ENCODE measurements around the gene NKAIN2. TPM values are rescaled to one million over a fixed set of nuclear protein-coding genes. Genes with fewer than 3 reads are reported as not detected.

NKAIN2 gene
- total RNA-seq, 2 donors from 2014 or later: 0.31 to 2.3 TPM

- no peaks in the 10 kb centered on the region for H3K4me1 ChIP-seq
- no peak overlapping the region for H3K4me3 ChIP-seq
- no peaks in the 10 kb centered on the region for H3K27me3 ChIP-seq
- H3K9me3 ChIP-seq: no peaks in the 10 kb centered on the region
- no peaks in the 10 kb centered on the region for H3K36me3 ChIP-seq
- no peak for DNase-seq (ENCODE audit: low spot score)
- no peak overlapping the region for H3K27ac ChIP-seq
- no peak for TF ChIP-seq CTCF (IDR thresholded peaks at IDR 0.05)
Measured at GRCh38 chr6:124190256-124190655, 386.6 kb downstream of the NKAIN2 start.

GRCh38 chr6:124193132-124193531 lies 389.5 kb downstream of the NKAIN2 start:
- TF ChIP-seq CTCF (IDR thresholded peaks at IDR 0.05): no peak
- H3K27ac ChIP-seq: no peak overlapping the region
- H3K36me3 ChIP-seq: no peaks in the 10 kb centered on the region
- H3K4me1 ChIP-seq: no peaks in the 10 kb centered on the region
- DNase-seq (ENCODE audit: low spot score): no peak
- H3K9me3 ChIP-seq: no peaks in the 10 kb centered on the region
- H3K27me3 ChIP-seq: no peaks in the 10 kb centered on the region
- H3K4me3 ChIP-seq: no peak overlapping the region

- no peak for TF ChIP-seq CTCF (IDR thresholded peaks at IDR 0.05)
- Histone ChIP-seq H3K27ac (no peak overlapping the region), H3K4me3 (no peak overlapping the region)
Measured at GRCh38 chr6:124197148-124197547, 393.5 kb downstream of the NKAIN2 start.

GRCh38 chr6:124199286-124199685 lies 395.6 kb downstream of the NKAIN2 start:
- TF ChIP-seq CTCF (IDR thresholded peaks at IDR 0.05): no peak
- H3K9me3 ChIP-seq: no peaks in the 10 kb centered on the region
- H3K4me1 ChIP-seq: no peaks in the 10 kb centered on the region

More at GRCh38 chr6:124197148-124197547, 393.5 kb downstream of the NKAIN2 start:
- no peaks in the 10 kb centered on the region for H3K36me3 ChIP-seq
- H3K4me1 ChIP-seq: no peaks in the 10 kb centered on the region
- DNase-seq (ENCODE audit: low spot score): no peak
- no peaks in the 10 kb centered on the region for H3K9me3 ChIP-seq
- H3K27me3 ChIP-seq: no peaks in the 10 kb centered on the region

GRCh38 chr6:124200661-124201060 lies 397.0 kb downstream of the NKAIN2 start:
- no peak overlapping the region for H3K27ac ChIP-seq
- no peak for TF ChIP-seq CTCF (IDR thresholded peaks at IDR 0.05)

More at GRCh38 chr6:124199286-124199685, 395.6 kb downstream of the NKAIN2 start:
- no peaks in the 10 kb centered on the region for H3K27me3 ChIP-seq
- DNase-seq (ENCODE audit: low spot score): no peak
- no peak overlapping the region for H3K27ac ChIP-seq
- no peak overlapping the region for H3K4me3 ChIP-seq
- no peaks in the 10 kb centered on the region for H3K36me3 ChIP-seq

GRCh38 chr6:124203101-124203811 lies 399.6 kb downstream of the NKAIN2 start:
- TF ChIP-seq CTCF (IDR thresholded peaks at IDR 0.05): no peak
- Histone ChIP-seq H3K4me1 (no peaks in the 10 kb centered on the region), H3K27me3 (no peaks in the 10 kb centered on the region), H3K27ac (no peak overlapping the region), H3K4me3 (no peak overlapping the region), H3K36me3 (no peaks in the 10 kb centered on the region), H3K9me3 (no peaks in the 10 kb centered on the region)
- no peak for DNase-seq (ENCODE audit: low spot score)

More at GRCh38 chr6:124200661-124201060, 397.0 kb downstream of the NKAIN2 start:
- Histone ChIP-seq H3K4me3 (no peak overlapping the region), H3K27me3 (no peaks in the 10 kb centered on the region), H3K9me3 (no peaks in the 10 kb centered on the region), H3K4me1 (no peaks in the 10 kb centered on the region), H3K36me3 (no peaks in the 10 kb centered on the region)
- DNase-seq (ENCODE audit: low spot score): no peak
